GM19099 (cell line): ENCODE measurements around the gene TXNDC17.

Source experiments
- POLR2A ChIP-seq: IDR thresholded peaks from 3 replicates; pipeline ENCODE4 v1.6.1; 2011; ENCODE audit warnings: low read depth; ENCODE audit not compliant: insufficient read length; ENCODE audit errors: extremely low read depth

The TXNDC17 gene

GRCh38 chr17:6670571-6670970 is 29.7 kb downstream of the TXNDC17 start:
- TF ChIP-seq POLR2A, result no peak

GRCh38 chr17:6670999-6671398 is 30.1 kb downstream of the TXNDC17 start:
- no peak for TF ChIP-seq POLR2A

- no peak for TF ChIP-seq POLR2A
Measured at GRCh38 chr17:6671431-6671830, 30.6 kb downstream of the TXNDC17 start.

- TF ChIP-seq POLR2A, result no peak
Measured at GRCh38 chr17:6674586-6674985, 33.7 kb downstream of the TXNDC17 start.

- no peak for TF ChIP-seq POLR2A
Measured at GRCh38 chr17:6675201-6675825, 34.5 kb downstream of the TXNDC17 start.

GRCh38 chr17:6676802-6677157 is 35.9 kb downstream of the TXNDC17 start:
- TF ChIP-seq POLR2A, result no peak

- no peak for TF ChIP-seq POLR2A
Measured at GRCh38 chr17:6677158-6677831, 36.4 kb downstream of the TXNDC17 start.

- TF ChIP-seq POLR2A, result no peak
Measured at GRCh38 chr17:6677946-6678345, 37.1 kb downstream of the TXNDC17 start.

GRCh38 chr17:6679241-6679640 is 38.4 kb downstream of the TXNDC17 start:
- no peak for TF ChIP-seq POLR2A

GRCh38 chr17:6681176-6681575 is 40.3 kb downstream of the TXNDC17 start:
- no peak for TF ChIP-seq POLR2A

- no peak for TF ChIP-seq POLR2A
Measured at GRCh38 chr17:6681671-6682070, 40.8 kb downstream of the TXNDC17 start.

GRCh38 chr17:6682339-6682738 is 41.5 kb downstream of the TXNDC17 start:
- no peak for TF ChIP-seq POLR2A

GRCh38 chr17:6683081-6683684 is 42.3 kb downstream of the TXNDC17 start:
- no peak for TF ChIP-seq POLR2A

- no peak for TF ChIP-seq POLR2A
Measured at GRCh38 chr17:6683730-6684459, 43.0 kb downstream of the TXNDC17 start.

GRCh38 chr17:6684460-6684783 is 43.6 kb downstream of the TXNDC17 start:
- no peak for TF ChIP-seq POLR2A
